Suppressor macrophage treated with lipopolysaccharide for 1 hour (primary cell): Measurements from ENCODE around the gene SSH2.
"Not testable (repeated sequence)": the region's sequence is repeated elsewhere in the genome, so short reads cannot be mapped to it uniquely, and the experiment has no call there.

ENCODE experiments used
- DNase-seq, 3 donors: peaks; one replicate each; pipeline ENCODE4 v3.0.0-alpha.2; 2020 to 2022

Gene SSH2

DNA sequence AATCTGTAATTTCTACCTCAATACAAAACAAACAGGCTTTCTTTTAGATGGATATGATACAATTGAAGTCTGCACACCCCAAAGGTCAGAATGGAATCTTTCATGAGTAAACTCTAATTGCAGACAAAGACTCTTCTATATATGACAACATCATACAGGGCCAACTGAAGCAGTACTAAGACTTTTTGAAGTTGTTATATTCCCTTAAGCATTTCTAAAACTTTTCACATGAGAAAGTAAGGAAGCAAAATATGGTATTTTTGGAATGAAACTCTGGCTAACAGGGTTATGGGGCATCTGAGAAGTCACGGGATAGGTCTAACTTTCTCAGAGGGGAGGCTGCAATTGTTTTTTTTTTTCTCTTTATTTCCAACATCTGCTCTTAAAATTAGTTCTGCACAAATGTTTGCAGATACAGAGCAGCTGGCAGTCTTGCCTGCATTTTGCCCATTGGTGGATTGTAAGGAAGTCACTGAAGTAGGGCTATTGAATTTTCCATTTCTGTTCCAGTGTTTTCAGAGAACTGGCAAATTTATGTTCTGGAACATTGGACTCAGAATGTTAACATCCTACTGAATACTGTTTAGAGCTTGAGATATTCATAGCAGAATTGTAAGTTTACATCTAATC is 59.1 kb downstream of the SSH2 start:
- DNase-seq: no peak

DNA sequence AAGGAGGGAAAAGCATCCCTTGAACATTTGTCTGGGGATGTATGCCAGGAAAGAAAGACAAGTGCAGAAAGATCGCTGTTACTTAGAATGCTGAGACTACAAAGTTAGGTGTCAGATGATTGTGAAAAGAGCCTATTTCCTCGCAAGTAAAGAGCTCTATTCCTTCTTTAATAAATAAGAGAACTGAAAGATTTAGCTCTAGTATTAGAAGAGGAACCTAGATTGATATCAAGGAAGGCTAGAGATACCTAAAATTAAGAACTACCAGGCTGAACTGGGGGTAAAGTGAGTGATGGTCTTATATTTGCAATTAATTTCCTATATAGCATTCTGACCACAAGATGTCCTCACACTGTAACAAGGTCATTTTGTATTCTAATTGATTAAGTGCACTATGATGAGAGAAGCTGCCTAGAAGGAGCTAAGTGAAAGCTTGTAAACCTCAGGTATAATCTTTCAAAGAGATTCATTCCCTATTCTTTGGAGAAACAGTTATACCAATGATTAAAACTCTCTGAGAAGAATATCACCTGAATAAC is 62.3 kb downstream of the SSH2 start:
- DNase-seq: peak; percentile 9 to 33 (median 27)

DNA sequence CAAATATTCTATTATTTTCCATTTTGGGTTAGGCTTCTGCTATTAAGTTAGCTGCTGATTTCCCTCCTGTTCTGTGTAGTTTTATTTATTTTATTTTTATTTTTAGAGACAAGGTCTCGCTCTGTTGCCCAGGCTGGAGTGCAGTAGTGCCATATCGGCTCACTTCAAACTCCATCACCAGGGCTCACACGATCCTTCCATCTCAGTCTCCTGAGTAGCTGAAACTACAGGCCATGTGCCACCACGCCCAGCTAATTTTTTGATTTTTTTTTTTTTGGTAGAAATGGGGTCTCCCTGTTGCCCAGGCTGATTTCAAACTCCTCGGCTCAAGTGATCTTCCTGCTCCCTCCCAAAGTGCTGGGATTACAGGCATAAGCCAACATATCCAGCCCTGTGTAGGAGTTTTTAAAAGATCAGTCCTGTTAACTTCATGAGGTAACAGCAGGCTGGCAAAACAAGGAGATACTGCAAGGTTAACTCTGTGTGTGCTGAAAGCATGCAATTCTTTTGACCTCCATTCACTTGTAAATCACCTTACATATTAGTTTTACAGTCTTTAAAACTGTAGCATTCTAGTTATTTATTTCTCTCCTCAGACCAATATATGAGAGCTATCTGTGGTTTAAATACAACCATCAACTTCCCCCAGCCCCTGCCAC is 63.2 kb downstream of the SSH2 start:
- DNase-seq: no peak

GRCh38 chr17:29864615-29865014 is 65.4 kb downstream of the SSH2 start:
- DNase-seq: no peak

- not testable (repeated sequence) for DNase-seq
Measured at GRCh38 chr17:29864123-29864522, 65.9 kb downstream of the SSH2 start.

- no peak for DNase-seq
Measured at GRCh38 chr17:29862951-29863350, 67.1 kb downstream of the SSH2 start.

DNA sequence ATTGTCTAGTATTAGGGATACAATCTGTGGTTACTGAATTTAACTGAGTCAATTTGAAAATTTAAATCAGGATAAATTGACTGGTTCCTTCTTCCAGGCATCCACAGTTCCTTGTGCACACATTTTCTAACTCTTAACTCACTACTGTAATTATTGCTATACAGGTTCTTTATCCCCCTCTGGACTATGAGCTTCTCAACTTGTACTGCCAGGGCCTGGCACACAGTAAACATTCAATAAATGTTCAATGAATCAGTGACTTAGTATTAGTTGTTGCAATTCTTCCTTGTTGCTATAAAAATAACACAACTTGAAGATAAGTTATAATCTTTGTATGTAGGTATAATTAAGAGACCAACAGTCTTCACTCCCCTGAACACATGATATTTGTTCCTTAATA is 67.9 kb downstream of the SSH2 start:
- no peak for DNase-seq

DNA sequence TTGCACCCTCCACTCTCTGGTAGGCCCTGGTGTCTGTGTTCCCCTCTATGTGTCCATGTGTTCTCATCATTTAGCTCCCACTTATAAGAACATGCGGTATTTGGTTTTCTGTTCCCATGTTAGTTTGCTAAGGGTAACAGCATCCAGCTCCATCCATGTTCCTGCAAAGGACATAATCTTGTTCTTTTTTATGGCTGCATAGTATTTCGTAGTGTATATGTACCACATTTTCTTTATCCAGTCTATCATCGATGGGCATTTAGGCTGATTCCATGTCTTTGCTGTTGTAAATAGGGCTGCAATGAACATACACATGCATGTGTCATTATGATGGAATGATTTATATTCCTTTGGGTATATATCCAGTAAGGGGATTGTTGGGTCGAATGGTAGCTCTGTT is 70.6 kb downstream of the SSH2 start:
- not testable (repeated sequence) for DNase-seq

GRCh38 chr17:29857823-29858222 is 72.2 kb downstream of the SSH2 start:
- no peak for DNase-seq

DNA sequence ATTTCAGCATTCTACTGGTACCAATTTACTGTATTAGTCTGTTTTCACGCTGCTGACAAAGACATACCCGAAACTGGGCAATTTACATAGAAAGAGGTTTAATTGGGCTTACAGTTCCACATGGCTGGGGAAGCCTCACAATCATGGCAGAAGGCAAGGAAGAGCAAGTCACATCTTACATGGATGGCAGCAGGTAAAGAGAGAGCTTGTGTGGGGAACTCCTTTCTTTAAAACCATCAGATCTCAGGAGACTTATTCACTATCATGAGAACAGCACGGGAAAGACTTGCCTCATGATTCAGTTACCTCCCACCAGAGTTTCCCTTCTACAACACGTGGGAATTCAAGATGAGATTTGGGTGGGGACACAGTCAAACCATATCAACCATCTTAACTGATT is 72.9 kb downstream of the SSH2 start:
- peak in 1 of 3 donors; percentile 15 for DNase-seq

DNA sequence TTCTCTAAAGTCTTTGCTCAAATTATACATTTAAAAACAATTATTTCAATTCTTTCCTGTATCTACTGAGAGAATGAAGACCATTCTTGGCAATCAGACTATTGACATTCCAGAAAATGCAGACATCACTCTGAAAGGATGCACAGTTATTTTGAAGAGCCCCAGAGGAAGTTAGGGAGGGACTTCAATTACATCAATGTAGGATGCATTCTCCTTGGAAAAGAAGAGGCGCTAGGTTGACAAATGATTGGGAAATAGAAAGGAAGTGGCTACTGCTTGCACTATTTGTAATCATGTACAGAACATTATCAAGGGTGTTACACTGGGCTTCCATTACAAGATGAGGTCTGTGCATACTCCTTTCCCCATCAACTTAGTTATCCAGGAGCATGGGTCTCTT is 74.3 kb downstream of the SSH2 start:
- peak in 2 of 3 donors; percentile 33 to 34 for DNase-seq

DNA sequence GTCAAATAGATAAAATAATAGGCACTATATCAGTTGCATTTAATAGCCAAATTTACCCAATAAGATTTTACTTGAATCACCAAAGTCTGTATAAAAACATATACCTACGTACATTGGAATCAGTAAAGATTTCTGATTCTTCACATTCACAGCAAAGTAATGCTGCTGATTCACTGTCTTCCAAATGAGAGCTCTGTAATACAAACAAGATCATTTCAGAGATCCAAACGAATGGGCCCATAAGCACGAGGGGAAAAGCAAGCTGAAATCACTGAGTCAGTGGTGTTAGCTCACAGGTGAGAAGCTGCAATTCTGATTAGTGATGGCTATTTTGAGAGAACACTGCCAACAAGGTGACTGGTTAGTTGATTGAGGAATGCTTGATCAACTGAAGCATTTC is 81.3 kb downstream of the SSH2 start:
- DNase-seq: no peak

DNA sequence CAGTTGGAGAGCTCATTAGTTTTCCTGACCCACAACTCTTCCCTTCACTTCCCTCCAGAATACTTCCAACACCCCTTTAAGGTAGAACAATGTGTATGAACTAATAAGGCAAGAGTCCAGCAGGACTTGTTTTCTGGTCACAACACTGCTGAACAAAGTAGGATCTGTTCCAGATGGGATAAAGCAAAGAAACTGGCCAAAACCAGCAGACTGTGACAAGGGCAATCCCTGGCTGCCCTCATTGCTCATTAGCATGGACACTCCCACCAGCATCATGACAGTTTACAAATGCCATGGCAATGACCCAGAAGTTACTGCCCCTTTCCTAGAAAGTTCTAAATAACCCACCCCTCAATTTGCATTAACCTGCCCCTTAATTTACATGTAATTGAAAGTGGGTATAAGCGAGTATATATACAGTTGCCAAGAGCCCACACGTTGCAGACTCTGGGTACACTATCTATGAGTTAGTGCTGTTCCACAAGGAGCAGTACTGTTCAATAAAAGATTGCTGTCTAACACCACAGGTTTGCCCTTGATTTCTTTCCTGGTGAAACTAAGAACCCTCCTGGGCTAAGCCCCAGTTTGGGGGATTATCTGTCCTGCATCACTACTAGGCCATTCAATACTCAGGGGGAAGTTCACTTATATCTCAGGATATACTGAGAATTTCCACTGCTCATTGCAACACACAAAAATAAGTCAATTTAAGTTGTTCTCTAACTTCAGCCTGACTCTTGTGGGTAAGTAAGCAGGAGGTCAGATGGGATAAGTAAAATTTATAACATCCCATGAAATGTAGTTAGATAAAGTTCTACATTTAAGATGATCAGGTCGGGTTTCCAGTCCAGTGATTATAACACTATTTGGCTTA is 82.3 kb downstream of the SSH2 start:
- peak in 2 of 3 donors; percentile 47 to 62 for DNase-seq

- DNase-seq: no peak
Measured at GRCh38 chr17:29847118-29847517, 82.9 kb downstream of the SSH2 start.

GRCh38 chr17:29846298-29846697 is 83.7 kb downstream of the SSH2 start:
- DNase-seq: no peak

- DNase-seq: no peak
Measured at GRCh38 chr17:29844339-29845048, 85.5 kb downstream of the SSH2 start.

DNA sequence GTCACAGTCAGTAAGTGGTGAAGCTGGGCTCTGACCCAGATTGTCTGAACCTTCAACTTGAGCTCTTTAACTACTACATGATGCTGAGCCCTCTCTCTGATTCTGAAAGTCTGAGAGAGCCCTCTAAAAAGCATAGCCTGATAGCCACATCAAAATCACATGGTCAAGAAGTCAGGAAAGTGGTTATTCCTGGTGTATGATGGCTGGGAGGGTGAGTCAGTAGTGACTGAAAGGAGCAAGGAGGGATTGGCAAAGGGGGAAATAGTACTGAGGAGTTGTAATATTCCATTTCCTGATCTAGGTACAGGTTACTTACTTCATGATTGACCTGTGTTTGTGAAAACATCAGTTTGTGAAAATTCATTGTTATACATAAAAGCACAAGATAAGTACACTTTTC is 89.1 kb downstream of the SSH2 start:
- peak; percentile 47 to 58 (median 47) for DNase-seq

GRCh38 chr17:29839656-29840055 is 90.4 kb downstream of the SSH2 start:
- DNase-seq: no peak

- peak in 2 of 3 donors; percentile 21 to 33 for DNase-seq
Measured at GRCh38 chr17:29838961-29839360, 91.1 kb downstream of the SSH2 start.

GRCh38 chr17:29837531-29837930 is 92.5 kb downstream of the SSH2 start:
- no peak for DNase-seq

GRCh38 chr17:29836643-29837042 is 93.4 kb downstream of the SSH2 start:
- DNase-seq: peak; percentile 25 to 59 (median 50)

- DNase-seq: peak; percentile 89 to 95 (median 93)
Measured at GRCh38 chr17:29835435-29836351, 94.3 kb downstream of the SSH2 start.
